HepG2 (cell line): ENCODE results near the gene WDR7. TPM values are rescaled to one million over a fixed set of nuclear protein-coding genes. Genes with fewer than 3 reads are reported as not detected.

ENCODE experiments used
- ISL2 ChIP-seq: sonication (generic); formaldehyde crosslinking; IDR thresholded peaks from 2 replicates; pipeline ENCODE4 v1.5.0; 2020; ENCODE audit warnings: missing genetic modification reagents
- JUN ChIP-seq: sonication (generic); formaldehyde crosslinking; IDR thresholded peaks from 2 replicates; pipeline ENCODE4 v1.4.0; 2020; ENCODE audit warnings: mild to moderate bottlenecking, missing genetic modification reagents
- POLR2A ChIP-seq, 2 experiments: IDR thresholded peaks; 2 replicates each; pipeline ENCODE4 v1.6.1; 2011; ENCODE audit warnings: low read depth in 2 of 2, low read length in 2 of 2, mild to moderate bottlenecking in 1 of 2, moderate library complexity in 1 of 2; ENCODE audit not compliant: insufficient read depth in 1 of 2
- RFX1 ChIP-seq: fragments of 450-650 bp; IDR thresholded peaks from 2 replicates; pipeline ENCODE4 v1.6.1; 2017
- SIN3A ChIP-seq: IDR thresholded peaks from 2 replicates; pipeline ENCODE4 v1.6.1; 2011; ENCODE audit warnings: low read depth, mild to moderate bottlenecking, control low read depth, low read length, borderline replicate concordance
- SMAD1 ChIP-seq: sonication (generic); formaldehyde crosslinking; IDR thresholded peaks from 2 replicates; pipeline ENCODE4 v1.4.0; 2020; ENCODE audit warnings: missing genetic modification reagents, low read depth, mild to moderate bottlenecking, borderline replicate concordance
- ZFYVE20 ChIP-seq: sonication (generic); formaldehyde crosslinking; IDR thresholded peaks from 2 replicates; pipeline ENCODE4 v1.8.0; 2023; ENCODE audit warnings: low read depth, mild to moderate bottlenecking, moderate library complexity, missing genetic modification reagents, borderline replicate concordance
- ZNF501 ChIP-seq: sonication (generic); formaldehyde crosslinking; IDR thresholded peaks from 2 replicates; pipeline ENCODE4 v1.5.1; 2020; ENCODE audit warnings: mild to moderate bottlenecking, moderate library complexity, missing genetic modification reagents
- ZNF772 ChIP-seq: sonication (generic); formaldehyde crosslinking; IDR thresholded peaks from 2 replicates; pipeline ENCODE4 v1.5.0; 2020; ENCODE audit warnings: mild to moderate bottlenecking, missing genetic modification reagents
- ZNF83 ChIP-seq: sonication (generic); formaldehyde crosslinking; IDR thresholded peaks from 2 replicates; pipeline ENCODE4 v1.4.0; 2020; ENCODE audit warnings: missing genetic modification reagents, mild to moderate bottlenecking, borderline replicate concordance
- polyA plus RNA-seq, 8 experiments: library from polyadenylated mRNA; depleted of rRNA in 3 of 8; stranded (reverse) in 7 of 8; unstranded in 1 of 8; fragments of >200 nt; fragmentation: Illumina TruSeq in 4 of 8; extraction: Trizol in 4 of 8; gene quantifications; 2 replicates each; pipeline versions ENCODE4 v1.2.1 to v1.2.3, GENCODE V29; 2011 to 2016; ENCODE audit warnings: low read depth in 4 of 8, missing spikeins in 1 of 8, mixed read lengths in 1 of 8; ENCODE audit not compliant: insufficient read depth in 1 of 8
- total RNA-seq, 5 experiments: library from RNA; depleted of rRNA; stranded (reverse); fragments of >200 nt; fragmentation: Illumina TruSeq; extraction: Trizol; gene quantifications; 2 replicates each; pipeline ENCODE4 v1.2.3, GENCODE V29; 2016; ENCODE audit warnings: low read depth in 1 of 5
- TF ChIP-seq, protein P1 (sequence below): sonication (generic); formaldehyde crosslinking; IDR thresholded peaks from 2 replicates; pipeline ENCODE4 v1.4.0; 2020; ENCODE audit warnings: missing genetic modification reagents
- TF ChIP-seq, protein P2 (sequence below): sonication (generic); formaldehyde crosslinking; IDR thresholded peaks from 2 replicates; pipeline ENCODE4 v1.4.0; 2020; ENCODE audit warnings: missing genetic modification reagents, borderline replicate concordance
- TF ChIP-seq, protein P3 (sequence below): IDR thresholded peaks from 2 replicates; pipeline ENCODE4 v1.6.1; 2016
- TF ChIP-seq, protein P4 (sequence below): conservative IDR thresholded peaks from 2 replicates; pipeline ENCODE4 v1.6.1; 2018; ENCODE audit warnings: missing genetic modification reagents

WDR7 gene
- total and polyA plus RNA-seq, 2 of the 13 experiments (the other 11 are each of a cell fraction or from before 2014, with no cell fraction given), result 2.0 to 7.8 TPM

DNA sequence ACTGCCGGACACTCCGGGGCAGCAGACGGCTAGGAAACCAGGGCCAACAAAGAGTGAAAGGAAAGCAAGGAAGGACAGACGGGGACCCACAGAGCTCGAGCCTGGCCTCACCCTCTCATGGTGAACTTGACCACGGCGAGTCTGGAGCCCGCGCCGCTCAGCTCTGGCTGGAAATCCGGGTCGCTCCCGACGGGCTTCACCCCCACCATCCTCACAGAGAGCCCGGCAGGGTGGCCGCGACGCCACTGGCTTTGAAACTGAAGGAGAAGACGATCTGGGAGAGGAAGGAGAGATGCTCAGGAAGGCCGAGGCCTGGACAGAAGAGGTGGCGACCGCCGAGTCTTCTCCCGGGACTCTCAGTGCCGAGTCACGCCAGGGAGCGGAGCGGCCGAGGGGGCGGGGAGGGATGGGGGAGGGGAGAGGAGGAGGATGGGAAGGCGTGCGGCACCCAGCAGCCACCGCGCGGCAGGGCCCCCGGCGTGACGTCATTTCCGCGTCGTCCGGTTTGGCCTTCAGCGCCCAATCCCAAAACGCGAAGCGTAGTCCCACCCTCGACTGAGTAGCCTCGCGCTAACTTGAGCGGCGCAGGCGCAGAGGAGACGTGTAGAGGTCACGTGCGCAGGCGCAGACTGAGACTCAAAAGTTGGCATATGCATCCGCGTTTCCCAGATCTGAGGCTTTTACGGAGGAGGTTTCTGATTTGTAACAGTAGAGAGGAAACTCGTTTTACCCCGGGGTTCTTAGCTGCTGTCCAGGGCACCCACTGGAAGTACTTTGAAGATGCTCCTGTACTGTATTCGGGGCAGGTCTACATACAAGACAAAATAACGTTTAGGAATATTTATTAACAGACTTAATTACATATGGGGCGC is 12.7 kb upstream of the WDR7 start, which contains the start of gene TXNL1 (continued):
- TF ChIP-seq, protein P1, sequence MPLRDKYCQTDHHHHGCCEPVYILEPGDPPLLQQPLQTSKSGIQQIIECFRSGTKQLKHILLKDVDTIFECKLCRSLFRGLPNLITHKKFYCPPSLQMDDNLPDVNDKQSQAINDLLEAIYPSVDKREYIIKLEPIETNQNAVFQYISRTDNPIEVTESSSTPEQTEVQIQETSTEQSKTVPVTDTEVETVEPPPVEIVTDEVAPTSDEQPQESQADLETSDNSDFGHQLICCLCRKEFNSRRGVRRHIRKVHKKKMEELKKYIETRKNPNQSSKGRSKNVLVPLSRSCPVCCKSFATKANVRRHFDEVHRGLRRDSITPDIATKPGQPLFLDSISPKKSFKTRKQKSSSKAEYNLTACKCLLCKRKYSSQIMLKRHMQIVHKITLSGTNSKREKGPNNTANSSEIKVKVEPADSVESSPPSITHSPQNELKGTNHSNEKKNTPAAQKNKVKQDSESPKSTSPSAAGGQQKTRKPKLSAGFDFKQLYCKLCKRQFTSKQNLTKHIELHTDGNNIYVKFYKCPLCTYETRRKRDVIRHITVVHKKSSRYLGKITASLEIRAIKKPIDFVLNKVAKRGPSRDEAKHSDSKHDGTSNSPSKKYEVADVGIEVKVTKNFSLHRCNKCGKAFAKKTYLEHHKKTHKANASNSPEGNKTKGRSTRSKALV (CRISPR knock-in tag), result 0 out of 2 replicates have a peak, but pooled peaks have one; percentile 26
- TF ChIP-seq RFX1, result no peak
- TF ChIP-seq ZFYVE20 (CRISPR knock-in tag), result no peak
- 0 out of 2 replicates have a peak, but pooled peaks have one; percentile 82 for TF ChIP-seq ZNF83 (CRISPR knock-in tag)
- TF ChIP-seq SIN3A, result 0 out of 2 replicates have a peak, but pooled peaks have one; percentile 43
- no peak for TF ChIP-seq JUN
- TF ChIP-seq, protein P2, sequence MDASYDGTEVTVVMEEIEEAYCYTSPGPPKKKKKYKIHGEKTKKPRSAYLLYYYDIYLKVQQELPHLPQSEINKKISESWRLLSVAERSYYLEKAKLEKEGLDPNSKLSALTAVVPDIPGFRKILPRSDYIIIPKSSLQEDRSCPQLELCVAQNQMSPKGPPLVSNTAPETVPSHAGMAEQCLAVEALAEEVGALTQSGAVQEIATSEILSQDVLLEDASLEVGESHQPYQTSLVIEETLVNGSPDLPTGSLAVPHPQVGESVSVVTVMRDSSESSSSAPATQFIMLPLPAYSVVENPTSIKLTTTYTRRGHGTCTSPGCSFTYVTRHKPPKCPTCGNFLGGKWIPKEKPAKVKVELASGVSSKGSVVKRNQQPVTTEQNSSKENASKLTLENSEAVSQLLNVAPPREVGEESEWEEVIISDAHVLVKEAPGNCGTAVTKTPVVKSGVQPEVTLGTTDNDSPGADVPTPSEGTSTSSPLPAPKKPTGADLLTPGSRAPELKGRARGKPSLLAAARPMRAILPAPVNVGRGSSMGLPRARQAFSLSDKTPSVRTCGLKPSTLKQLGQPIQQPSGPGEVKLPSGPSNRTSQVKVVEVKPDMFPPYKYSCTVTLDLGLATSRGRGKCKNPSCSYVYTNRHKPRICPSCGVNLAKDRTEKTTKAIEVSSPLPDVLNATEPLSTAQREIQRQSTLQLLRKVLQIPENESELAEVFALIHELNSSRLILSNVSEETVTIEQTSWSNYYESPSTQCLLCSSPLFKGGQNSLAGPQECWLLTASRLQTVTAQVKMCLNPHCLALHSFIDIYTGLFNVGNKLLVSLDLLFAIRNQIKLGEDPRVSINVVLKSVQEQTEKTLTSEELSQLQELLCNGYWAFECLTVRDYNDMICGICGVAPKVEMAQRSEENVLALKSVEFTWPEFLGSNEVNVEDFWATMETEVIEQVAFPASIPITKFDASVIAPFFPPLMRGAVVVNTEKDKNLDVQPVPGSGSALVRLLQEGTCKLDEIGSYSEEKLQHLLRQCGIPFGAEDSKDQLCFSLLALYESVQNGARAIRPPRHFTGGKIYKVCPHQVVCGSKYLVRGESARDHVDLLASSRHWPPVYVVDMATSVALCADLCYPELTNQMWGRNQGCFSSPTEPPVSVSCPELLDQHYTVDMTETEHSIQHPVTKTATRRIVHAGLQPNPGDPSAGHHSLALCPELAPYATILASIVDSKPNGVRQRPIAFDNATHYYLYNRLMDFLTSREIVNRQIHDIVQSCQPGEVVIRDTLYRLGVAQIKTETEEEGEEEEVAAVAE, result peak; percentile 54; the same call in 1 of the 2 replicates
- no peak for TF ChIP-seq SMAD1 (CRISPR knock-in tag)
- TF ChIP-seq, protein P3, sequence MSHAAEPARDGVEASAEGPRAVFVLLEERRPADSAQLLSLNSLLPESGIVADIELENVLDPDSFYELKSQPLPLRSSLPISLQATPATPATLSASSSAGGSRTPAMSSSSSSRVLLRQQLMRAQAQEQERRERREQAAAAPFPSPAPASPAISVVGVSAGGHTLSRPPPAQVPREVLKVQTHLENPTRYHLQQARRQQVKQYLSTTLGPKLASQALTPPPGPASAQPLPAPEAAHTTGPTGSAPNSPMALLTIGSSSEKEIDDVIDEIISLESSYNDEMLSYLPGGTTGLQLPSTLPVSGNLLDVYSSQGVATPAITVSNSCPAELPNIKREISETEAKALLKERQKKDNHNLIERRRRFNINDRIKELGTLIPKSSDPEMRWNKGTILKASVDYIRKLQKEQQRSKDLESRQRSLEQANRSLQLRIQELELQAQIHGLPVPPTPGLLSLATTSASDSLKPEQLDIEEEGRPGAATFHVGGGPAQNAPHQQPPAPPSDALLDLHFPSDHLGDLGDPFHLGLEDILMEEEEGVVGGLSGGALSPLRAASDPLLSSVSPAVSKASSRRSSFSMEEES (CRISPR knock-in tag), result peak; percentile 79
- TF ChIP-seq, protein P4, sequence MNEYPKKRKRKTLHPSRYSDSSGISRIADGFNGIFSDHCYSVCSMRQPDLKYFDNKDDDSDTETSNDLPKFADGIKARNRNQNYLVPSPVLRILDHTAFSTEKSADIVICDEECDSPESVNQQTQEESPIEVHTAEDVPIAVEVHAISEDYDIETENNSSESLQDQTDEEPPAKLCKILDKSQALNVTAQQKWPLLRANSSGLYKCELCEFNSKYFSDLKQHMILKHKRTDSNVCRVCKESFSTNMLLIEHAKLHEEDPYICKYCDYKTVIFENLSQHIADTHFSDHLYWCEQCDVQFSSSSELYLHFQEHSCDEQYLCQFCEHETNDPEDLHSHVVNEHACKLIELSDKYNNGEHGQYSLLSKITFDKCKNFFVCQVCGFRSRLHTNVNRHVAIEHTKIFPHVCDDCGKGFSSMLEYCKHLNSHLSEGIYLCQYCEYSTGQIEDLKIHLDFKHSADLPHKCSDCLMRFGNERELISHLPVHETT (CRISPR knock-in tag), result peak; percentile 55; the same call in 1 of the 2 replicates
- TF ChIP-seq POLR2A (IDR thresholded peaks at IDR 0.05; ENCODE audit: insufficient read depth in 1 of 2, low read depth in 2 of 2, low read length in 2 of 2), result peak; percentile 84 to 94
- peak; percentile 66; the same call in 1 of the 2 replicates for TF ChIP-seq ZNF772 (CRISPR knock-in tag)
- TF ChIP-seq ISL2 (CRISPR knock-in tag), result peak; percentile 63
- TF ChIP-seq ZNF501 (CRISPR knock-in tag), result peak; percentile 20; the same call in 1 of the 2 replicates
